HG02588 (cell line): ENCODE measurements around the gene BLTP2.
"Not testable (repeated sequence)": the region's sequence is repeated elsewhere in the genome, so short reads cannot be mapped to it uniquely, and the experiment has no call there.

Experiments used
- ATAC-seq: cut with Tn5 transposase; IDR thresholded peaks from one replicate; pipeline ENCODE4 v1.9.1; 2021; ENCODE audit warnings: mild to moderate bottlenecking, moderate library complexity; ENCODE audit not compliant: unreplicated experiment

BLTP2 gene

GRCh38 chr17:28644787-28645575, at the start of gene BLTP2:
BLTP2 (minus strand) TSS chr17:28645158; CDS start chr17:28645056, 102 bp downstream.
- peak; percentile 87 for ATAC-seq

- ATAC-seq = no peak
These were observed 48.9 kb upstream of the BLTP2 start for GRCh38 chr17:28693869-28694268.

- no peak for ATAC-seq
These were observed 44.1 kb upstream of the BLTP2 start for GRCh38 chr17:28689011-28689410.

GRCh38 chr17:28688481-28688880, 43.5 kb upstream of the BLTP2 start:
- no peak for ATAC-seq

- ATAC-seq = no peak
These were observed 41.3 kb upstream of the BLTP2 start for GRCh38 chr17:28686296-28686695.

- no peak for ATAC-seq
These were observed 40.4 kb upstream of the BLTP2 start for GRCh38 chr17:28685366-28685765.

GRCh38 chr17:28684963-28685362, 40.0 kb upstream of the BLTP2 start:
- no peak for ATAC-seq

GRCh38 chr17:28682655-28683054, 37.7 kb upstream of the BLTP2 start:
- ATAC-seq = no peak

- ATAC-seq = no peak
These were observed 31.0 kb upstream of the BLTP2 start for GRCh38 chr17:28675980-28676379.

- ATAC-seq = no peak
These were observed 30.5 kb upstream of the BLTP2 start for GRCh38 chr17:28675490-28675889.

GRCh38 chr17:28669918-28670317, 25.0 kb upstream of the BLTP2 start:
- ATAC-seq = no peak

- ATAC-seq = no peak
These were observed 22.9 kb upstream of the BLTP2 start for GRCh38 chr17:28667870-28668269.

- no peak for ATAC-seq
These were observed 21.0 kb upstream of the BLTP2 start for GRCh38 chr17:28665994-28666393.

GRCh38 chr17:28663723-28664122, 18.8 kb upstream of the BLTP2 start:
- no peak for ATAC-seq

- ATAC-seq = no peak
These were observed 17.5 kb upstream of the BLTP2 start for GRCh38 chr17:28662527-28662829.

- peak; percentile 84 for ATAC-seq
These were observed 16.9 kb upstream of the BLTP2 start, which contains the start of the genes SDF2 and SUPT6H for GRCh38 chr17:28661635-28662526. SDF2 (minus strand) TSS chr17:28661906; CDS start chr17:28661876, 30 bp downstream. SUPT6H (plus strand) TSS chr17:28662205; CDS start chr17:28673402, 11,197 bp downstream.

- ATAC-seq = not testable (repeated sequence)
These were observed 14.5 kb upstream of the BLTP2 start for GRCh38 chr17:28659497-28659881.

GRCh38 chr17:28658766-28659496, 14.0 kb upstream of the BLTP2 start:
- ATAC-seq = not testable (repeated sequence)

- not testable (repeated sequence) for ATAC-seq
These were observed 13.4 kb upstream of the BLTP2 start for GRCh38 chr17:28658342-28658741.

- no peak for ATAC-seq
These were observed 12.8 kb upstream of the BLTP2 start for GRCh38 chr17:28657756-28658155.

GRCh38 chr17:28655160-28655559, 10.2 kb upstream of the BLTP2 start:
- ATAC-seq = no peak
